GM23338 (cell line): ENCODE data around the gene DRAM1.

Source experiments
- CREB1 ChIP-seq: fragments of 250-450 bp; sonication (Bioruptor Pico); IDR thresholded peaks from 2 replicates; pipeline ENCODE4 v1.5.0; 2020; ENCODE audit warnings: low read depth, mild to moderate bottlenecking, moderate library complexity
- CTCF ChIP-seq, 2 experiments: fragments of 200-600 bp in 1 of 2; sonication (generic) in 1 of 2; conservative IDR thresholded peaks; 2 replicates each; pipeline versions ENCODE4 v1.5.1 to v1.6.1; 2016 to 2017; ENCODE audit warnings: antibody characterized with exemption in 2 of 2, low read depth in 2 of 2, mild to moderate bottlenecking in 2 of 2, moderate library complexity in 1 of 2
- ETS1 ChIP-seq: IDR thresholded peaks from 2 replicates; pipeline ENCODE4 v1.6.1; 2016; ENCODE audit warnings: antibody characterized with exemption
- EZH2 ChIP-seq: fragments of 200-600 bp; sonication (generic); IDR thresholded peaks from one replicate; pipeline ENCODE4 v1.8.0; 2017; ENCODE audit warnings: antibody characterized with exemption, mild to moderate bottlenecking, low read depth; ENCODE audit not compliant: unreplicated experiment
- EZH2phosphoT487 ChIP-seq: fragments of 200-600 bp; sonication (generic); IDR thresholded peaks from one replicate; pipeline ENCODE4 v1.8.1; 2018; ENCODE audit warnings: antibody characterized with exemption; ENCODE audit not compliant: unreplicated experiment
- JUNB ChIP-seq: IDR thresholded peaks from one replicate; pipeline ENCODE4 v1.6.1; 2016; ENCODE audit warnings: antibody characterized with exemption; ENCODE audit not compliant: unreplicated experiment
- NANOG ChIP-seq: IDR thresholded peaks from 2 replicates; pipeline ENCODE4 v1.6.1; 2016; ENCODE audit warnings: antibody characterized with exemption, borderline replicate concordance
- POLR2AphosphoS5 ChIP-seq: IDR thresholded peaks from 2 replicates; pipeline ENCODE4 v1.6.1; 2016; ENCODE audit warnings: antibody characterized with exemption, low read depth
- REST ChIP-seq: IDR thresholded peaks from one replicate; pipeline ENCODE4 v1.6.1; 2018; ENCODE audit warnings: antibody characterized with exemption; ENCODE audit not compliant: unreplicated experiment
- STAT1 ChIP-seq: IDR thresholded peaks from one replicate; pipeline ENCODE4 v1.6.1; 2016; ENCODE audit warnings: antibody characterized with exemption; ENCODE audit not compliant: unreplicated experiment
- ZNF114 ChIP-seq: fragments of 250-450 bp; sonication (Bioruptor Pico); IDR thresholded peaks from 2 replicates; pipeline ENCODE4 v1.5.0; 2020; ENCODE audit warnings: mild to moderate bottlenecking, moderate library complexity
- ZNF331 ChIP-seq: fragments of 250-450 bp; sonication (Bioruptor Pico); IDR thresholded peaks from 2 replicates; pipeline ENCODE4 v1.5.0; 2020; ENCODE audit warnings: low read depth, mild to moderate bottlenecking, moderate library complexity
- ZNF462 ChIP-seq: fragments of 250-450 bp; sonication (Bioruptor Pico); IDR thresholded peaks from 2 replicates; pipeline ENCODE4 v1.5.0; 2020; ENCODE audit warnings: mild to moderate bottlenecking, moderate library complexity

- TF ChIP-seq EZH2 (no peak), CTCF (conservative IDR thresholded peaks at IDR 0.05; ENCODE audit: low read depth in 2 of 2) (no peak), POLR2AphosphoS5 (no peak), REST (no peak), EZH2phosphoT487 (no peak), NANOG (no peak), CREB1 (no peak), ZNF462 (CRISPR knock-in tag) (no peak), ETS1 (no peak), JUNB (no peak), ZNF114 (CRISPR knock-in tag) (no peak), STAT1 (no peak), ZNF331 (no peak)
These were observed 13.4 kb upstream of the DRAM1 start for GRCh38 chr12:101863981-101864380.
